Activated T-cell treated with anti-CD3 and anti-CD28 coated beads, Interleukin-2, amount 50 U/mL, for 24 hours (primary cell): ENCODE data around the gene MCRIP2.

Experiments
- DNase-seq: peaks from one replicate; pipeline ENCODE4 v3.0.0-alpha.2; 2020
- H3K27ac Mint-ChIP-seq: 2 replicates; pipeline ENCODE4 v1.8.0; 2020; ENCODE audit warnings: mild to moderate bottlenecking, mixed read lengths
- H3K27me3 Mint-ChIP-seq: 2 replicates; pipeline ENCODE4 v1.8.0; 2020; ENCODE audit warnings: mixed read lengths
- H3K36me3 Mint-ChIP-seq: 2 replicates; pipeline ENCODE4 v1.8.0; 2020; ENCODE audit warnings: low read depth, mixed read lengths
- H3K4me1 Mint-ChIP-seq: 2 replicates; pipeline ENCODE4 v1.8.0; 2020; ENCODE audit warnings: low read depth, mixed read lengths
- H3K4me3 Mint-ChIP-seq: 2 replicates; pipeline ENCODE4 v1.8.0; 2020; ENCODE audit warnings: mild to moderate bottlenecking, moderate library complexity, mixed read lengths
- H3K9me3 Mint-ChIP-seq: 2 replicates; pipeline ENCODE4 v1.8.0; 2020; ENCODE audit warnings: mixed read lengths

MCRIP2 gene

DNA sequence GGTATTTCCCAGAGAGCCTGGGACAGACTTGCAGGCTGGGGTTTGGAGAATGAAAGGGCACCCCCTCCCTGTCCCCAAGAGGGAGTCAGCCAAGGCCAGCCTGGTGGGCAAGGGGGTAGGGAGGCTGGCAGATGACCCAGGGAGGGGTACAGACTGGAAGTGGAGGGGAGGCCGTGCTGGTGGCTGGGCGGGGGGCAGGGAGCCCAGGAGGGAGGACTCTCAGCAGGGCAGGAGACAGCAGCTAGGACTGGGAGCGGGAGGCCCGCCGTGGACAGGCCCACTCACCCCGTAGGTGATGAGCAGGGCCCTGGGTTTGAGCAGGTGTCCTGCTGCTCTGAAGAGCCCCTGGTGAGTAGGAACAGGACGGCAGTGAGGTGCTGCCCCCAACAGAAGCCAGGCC lies 6.6 kb upstream of the MCRIP2 start:
- Mint-ChIP-seq H3K27me3 (no peaks in the 10 kb centered on the region), H3K9me3 (no peaks in the 10 kb centered on the region), H3K4me3 (peak overlapping the region; percentile 86), H3K27ac (peak overlapping the region; percentile 81), H3K4me1 (peaks cover 15% of the 10 kb centered on the region), H3K36me3 (peaks cover 21% of the 10 kb centered on the region)
- DNase-seq = no peak

DNA sequence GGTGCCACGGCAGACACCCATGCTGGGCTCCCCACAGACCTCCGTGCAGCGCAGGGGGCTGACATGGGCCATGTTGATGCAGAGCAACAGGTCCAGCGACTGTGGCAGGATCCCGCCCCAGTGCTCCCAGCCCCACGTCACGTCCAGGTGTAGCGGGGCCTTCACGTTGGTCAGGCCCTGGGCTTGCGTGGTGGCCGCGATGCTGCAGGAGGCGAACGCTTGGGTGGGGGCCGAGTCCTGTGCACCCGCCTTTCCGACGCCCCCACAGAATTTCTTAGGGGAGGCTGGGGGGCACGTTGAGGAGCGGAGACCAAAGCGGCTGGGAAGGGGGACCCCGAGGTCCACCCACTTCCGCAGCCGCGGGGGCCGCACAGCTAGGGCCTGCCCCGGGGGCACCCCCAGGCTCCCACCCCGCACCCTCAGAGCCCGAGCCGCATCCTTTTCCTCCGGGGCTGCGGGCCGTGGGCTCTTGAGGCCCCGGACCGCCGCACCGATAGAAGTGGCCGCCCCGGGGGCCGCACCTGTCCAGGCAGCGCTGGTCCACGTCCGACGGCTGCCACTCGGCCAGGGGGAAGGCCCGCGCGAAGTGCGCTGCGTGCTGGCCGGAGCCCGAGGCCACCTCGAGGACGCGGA lies 5.9 kb upstream of the MCRIP2 start:
- peak overlapping the region; percentile 47 for H3K27ac Mint-ChIP-seq
- peak; percentile 60 for DNase-seq
- H3K9me3 Mint-ChIP-seq = no peaks in the 10 kb centered on the region
- no peaks in the 10 kb centered on the region for H3K27me3 Mint-ChIP-seq
- H3K4me3 Mint-ChIP-seq = peak overlapping the region; percentile 86
- peaks cover 21% of the 10 kb centered on the region for H3K36me3 Mint-ChIP-seq
- peaks cover 17% of the 10 kb centered on the region for H3K4me1 Mint-ChIP-seq

DNA sequence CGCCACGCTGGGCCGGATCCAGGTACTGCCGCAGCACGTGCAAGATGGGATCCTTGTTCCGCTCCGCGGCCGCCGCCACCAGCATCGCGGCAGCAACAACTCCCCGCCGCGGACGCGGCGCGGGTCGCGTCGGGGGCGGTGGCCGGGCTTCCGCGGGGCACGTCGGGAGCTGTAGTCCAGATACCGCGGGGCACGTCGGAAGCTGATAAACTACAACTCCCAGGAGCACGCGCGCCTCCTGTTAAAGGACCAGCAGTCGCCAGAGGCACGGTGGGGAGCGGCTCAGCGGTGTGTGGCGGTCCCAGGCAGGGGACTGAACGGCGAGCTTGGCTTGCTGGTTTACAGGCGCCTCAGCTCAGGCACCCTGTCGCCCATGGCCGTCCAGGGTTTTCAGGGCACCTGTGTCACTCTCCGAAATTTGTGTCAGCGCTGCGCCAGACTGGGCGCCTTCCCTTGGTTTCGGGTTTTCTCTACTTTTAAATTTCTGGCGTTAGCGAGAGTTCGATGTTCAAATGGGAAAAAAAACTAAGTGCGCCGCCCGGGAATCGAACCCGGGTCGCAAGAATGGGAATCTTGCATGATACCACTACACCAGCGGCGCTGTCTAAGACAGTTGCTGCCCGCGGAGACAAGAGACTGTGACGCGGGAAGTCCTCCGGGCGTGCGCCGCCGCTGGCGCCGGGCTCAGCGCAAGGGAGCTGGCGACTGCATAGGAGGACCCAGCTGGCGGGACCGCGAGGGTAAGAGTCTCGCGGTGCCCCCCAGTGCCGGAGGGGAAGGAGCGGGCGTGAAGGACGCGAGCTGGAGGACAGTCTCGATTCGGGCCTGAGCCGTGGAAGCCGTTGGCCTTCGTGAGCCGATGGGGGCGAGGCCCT lies 5.2 kb upstream of the MCRIP2 start, which contains the start of gene METTL26:
Gene METTL26 (minus strand): TSS at position 100 of the 875 bp plus-strand sequence. CDS start 15 bp downstream, at position 85.
- peak; percentile 99 for DNase-seq
- Mint-ChIP-seq H3K4me1 (peaks cover 17% of the 10 kb centered on the region), H3K9me3 (no peaks in the 10 kb centered on the region), H3K36me3 (peaks cover 21% of the 10 kb centered on the region), H3K27ac (peak within 1 kb of the TSS; percentile 98), H3K4me3 (peak within 1 kb of the TSS; percentile 86), H3K27me3 (no peaks in the 10 kb centered on the region)

DNA sequence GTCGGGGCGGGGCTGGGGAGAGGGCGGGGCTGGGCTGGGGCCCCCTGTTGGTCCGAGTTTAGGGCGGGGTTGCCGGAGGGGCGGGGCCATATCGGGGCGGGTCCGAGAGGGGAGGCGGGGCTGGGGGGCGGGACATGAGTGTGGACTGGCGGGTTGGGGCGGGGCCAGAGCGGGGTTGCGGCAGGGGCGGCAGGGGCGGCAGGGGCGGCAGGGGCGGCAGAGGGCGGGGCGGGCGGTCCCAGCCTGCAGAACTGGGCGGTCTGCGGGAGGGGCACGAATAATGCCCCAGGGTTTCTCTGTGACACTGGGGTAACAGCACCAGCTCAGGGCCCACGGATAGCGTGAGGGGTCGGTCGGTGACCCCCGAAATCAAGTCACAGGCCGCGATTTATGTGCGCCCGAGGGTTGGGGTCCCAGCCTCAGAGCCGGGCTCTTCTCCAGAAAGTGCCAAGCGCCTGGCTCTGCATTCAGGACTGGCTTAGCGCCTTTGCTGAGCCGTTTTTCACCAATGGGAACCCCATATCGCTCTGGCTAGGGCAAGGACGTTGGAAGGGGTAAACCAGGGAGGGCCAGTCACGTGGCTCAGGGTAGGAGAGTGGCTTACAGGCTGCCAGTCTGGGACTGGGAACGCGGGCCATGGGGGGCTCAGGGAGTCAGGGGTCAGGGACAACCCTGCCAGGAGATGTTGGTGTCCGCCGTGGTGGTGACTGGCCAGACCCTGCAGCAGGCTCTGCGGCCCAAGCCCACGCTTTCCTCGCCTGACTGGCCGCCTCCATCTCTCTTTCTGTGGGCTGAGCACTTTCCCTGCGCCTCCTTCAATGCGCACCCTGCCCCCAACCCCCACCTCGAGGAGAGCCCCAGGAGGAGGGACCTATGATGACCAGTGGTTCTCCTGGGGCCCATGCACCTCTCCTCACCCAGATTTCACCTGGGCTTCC lies 4.3 kb upstream of the MCRIP2 start:
- Mint-ChIP-seq H3K4me1 (peaks cover 17% of the 10 kb centered on the region), H3K9me3 (no peaks in the 10 kb centered on the region), H3K27me3 (no peaks in the 10 kb centered on the region), H3K27ac (peak overlapping the region; percentile 98), H3K4me3 (peak overlapping the region; percentile 86), H3K36me3 (peaks cover 21% of the 10 kb centered on the region)
- no peak for DNase-seq

DNA sequence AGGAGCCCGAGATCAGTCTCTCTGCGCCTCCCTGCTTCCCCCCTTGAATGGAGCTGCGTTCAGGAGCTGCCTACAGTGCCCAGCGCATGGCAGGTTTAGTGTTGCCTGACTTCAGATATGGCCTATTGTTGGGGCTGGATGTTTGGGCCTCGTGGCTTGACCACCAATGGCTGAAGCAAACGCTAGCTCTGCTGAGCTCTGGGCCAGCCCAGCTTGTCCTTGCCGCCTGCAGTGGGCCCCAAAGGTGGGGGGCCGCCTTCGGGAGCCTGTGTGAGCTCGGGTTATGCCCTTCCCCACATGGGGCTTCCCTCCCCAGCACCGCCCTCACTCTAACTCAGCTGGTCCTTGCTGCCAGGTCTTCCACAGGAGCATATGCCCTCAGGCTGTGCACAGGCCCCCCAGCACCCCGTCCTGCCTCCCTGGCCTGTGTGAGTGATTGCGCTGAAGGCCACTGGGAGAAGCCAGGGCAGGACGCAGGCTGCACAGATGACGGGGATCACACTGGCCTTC lies 3.5 kb upstream of the MCRIP2 start:
- Mint-ChIP-seq H3K27me3 (no peaks in the 10 kb centered on the region), H3K27ac (no peak overlapping the region), H3K36me3 (peaks cover 24% of the 10 kb centered on the region)

DNA sequence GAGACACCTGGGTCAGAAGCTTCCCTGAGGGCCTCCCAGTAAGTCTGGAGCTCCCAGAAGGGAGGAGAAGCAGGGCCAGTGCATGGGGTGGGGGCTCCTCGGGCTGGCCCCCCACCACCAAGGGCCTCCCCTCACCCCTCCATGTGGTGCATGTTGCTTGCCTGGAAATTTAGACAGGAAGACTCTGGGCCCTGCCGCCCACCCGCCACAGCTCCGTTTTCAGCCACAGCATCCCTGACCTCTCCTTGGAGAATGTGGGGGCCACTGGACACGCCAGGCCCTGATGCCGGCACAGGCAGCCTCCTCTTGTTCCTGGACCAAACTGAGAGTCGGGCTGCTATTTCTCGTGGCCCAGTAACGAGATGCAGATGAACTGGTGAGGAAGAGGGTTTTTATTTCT lies 2.8 kb upstream of the MCRIP2 start:
- H3K4me3 Mint-ChIP-seq = no peak overlapping the region
- no peak for DNase-seq
- H3K27ac Mint-ChIP-seq = no peak overlapping the region

More for the DNA sequence above, 3.5 kb upstream of the MCRIP2 start:
- H3K4me3 Mint-ChIP-seq = no peak overlapping the region
- no peak for DNase-seq
- peaks cover 21% of the 10 kb centered on the region for H3K4me1 Mint-ChIP-seq
- no peaks in the 10 kb centered on the region for H3K9me3 Mint-ChIP-seq

DNA sequence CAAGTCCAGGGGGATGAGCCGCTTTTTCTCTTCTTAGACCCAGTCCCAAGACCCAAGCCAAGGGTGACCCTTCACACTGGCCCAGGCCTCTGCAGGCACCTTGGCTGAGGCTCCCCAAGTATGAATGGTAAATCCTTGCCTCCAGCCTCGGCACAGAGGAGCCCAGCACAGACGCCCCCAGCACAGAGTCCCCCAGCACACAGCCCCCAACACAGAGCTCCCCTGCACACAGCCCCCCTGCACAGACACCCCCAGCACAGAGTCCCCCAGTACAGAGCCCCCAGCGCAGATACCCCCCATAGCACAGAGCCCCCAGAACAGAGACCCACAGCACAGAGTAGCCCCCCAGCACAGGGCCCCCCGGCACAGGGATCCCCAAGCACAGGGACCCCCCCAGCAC lies 1.0 kb upstream of the MCRIP2 start:
- Mint-ChIP-seq H3K4me3 (no peak overlapping the region), H3K36me3 (peaks cover 24% of the 10 kb centered on the region), H3K4me1 (peaks cover 28% of the 10 kb centered on the region), H3K9me3 (no peaks in the 10 kb centered on the region), H3K27me3 (no peaks in the 10 kb centered on the region), H3K27ac (no peak overlapping the region)
- DNase-seq = no peak

More for the DNA sequence above, 2.8 kb upstream of the MCRIP2 start:
- H3K9me3 Mint-ChIP-seq = no peaks in the 10 kb centered on the region
- H3K4me1 Mint-ChIP-seq = peaks cover 25% of the 10 kb centered on the region
- H3K27me3 Mint-ChIP-seq = no peaks in the 10 kb centered on the region
- H3K36me3 Mint-ChIP-seq = peaks cover 24% of the 10 kb centered on the region

DNA sequence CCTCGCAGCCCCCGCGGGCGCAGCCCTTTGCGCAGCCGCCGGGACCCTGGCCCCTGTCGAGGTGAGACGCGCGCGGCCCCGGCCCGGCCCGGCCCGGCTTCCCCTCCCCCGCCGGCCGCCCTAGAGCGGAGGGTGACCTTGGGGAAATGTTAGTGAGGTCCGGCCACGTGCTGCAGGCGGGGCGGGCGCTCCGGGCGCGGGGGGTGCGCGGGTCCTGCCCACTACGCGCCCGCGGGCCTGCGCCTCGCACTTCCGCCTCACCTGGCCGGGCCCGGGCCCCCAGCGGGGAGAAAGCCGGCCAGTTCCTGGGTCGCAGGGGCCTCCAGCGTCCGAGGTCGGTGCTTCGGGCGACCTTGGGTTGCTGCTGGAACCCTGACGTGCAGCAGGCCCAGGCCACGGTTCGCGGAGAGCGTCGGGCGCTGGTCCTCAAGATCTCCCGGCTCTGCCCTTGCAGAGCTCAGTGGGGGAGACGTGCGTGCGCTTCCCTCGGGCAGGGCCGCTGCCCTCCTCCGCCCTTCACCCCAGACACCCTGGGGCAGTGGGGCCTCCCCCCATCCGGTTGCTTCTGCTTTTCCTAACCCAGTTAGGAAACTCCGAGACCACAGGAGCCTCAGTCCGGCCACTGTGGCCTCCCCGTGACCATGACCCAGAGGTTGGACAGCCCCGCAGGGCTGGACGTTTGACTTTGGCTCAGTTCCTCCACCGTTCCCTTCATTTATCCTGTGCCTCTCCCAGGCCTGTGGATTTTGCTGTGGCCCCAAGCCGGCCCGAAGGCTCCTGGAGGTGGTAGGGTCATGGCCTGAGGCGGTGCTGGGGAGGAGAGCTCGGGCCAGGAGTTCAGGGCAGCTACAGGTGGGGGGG lies 791 bp downstream of the MCRIP2 start:
- H3K27ac Mint-ChIP-seq = peak overlapping the region; percentile 71
- peaks cover 31% of the 10 kb centered on the region for H3K36me3 Mint-ChIP-seq
- peaks cover 25% of the 10 kb centered on the region for H3K4me1 Mint-ChIP-seq
- no peaks in the 10 kb centered on the region for H3K9me3 Mint-ChIP-seq
- peak; percentile 68 for DNase-seq
- peak overlapping the region; percentile 83 for H3K4me3 Mint-ChIP-seq
- H3K27me3 Mint-ChIP-seq = no peaks in the 10 kb centered on the region

DNA sequence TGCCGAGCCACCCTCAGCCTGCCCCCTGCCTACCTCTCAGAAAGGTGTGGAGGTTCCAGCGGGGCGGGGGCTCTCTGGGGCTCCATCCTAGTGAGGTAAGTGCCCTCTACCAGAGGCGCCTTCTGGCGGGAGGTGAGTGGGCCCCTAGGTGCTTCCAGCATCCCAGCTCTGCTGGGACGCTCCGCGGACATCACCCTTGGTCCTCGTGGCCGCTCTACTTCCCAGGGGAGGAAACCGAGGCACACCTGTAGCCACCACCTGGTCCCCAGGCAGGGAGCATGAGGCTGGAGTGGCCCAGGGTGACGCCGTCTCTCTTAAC lies 1.4 kb downstream of the MCRIP2 start:
- peaks cover 34% of the 10 kb centered on the region for H3K36me3 Mint-ChIP-seq
- no peak for DNase-seq
- H3K27me3 Mint-ChIP-seq = no peaks in the 10 kb centered on the region
- peaks cover 25% of the 10 kb centered on the region for H3K4me1 Mint-ChIP-seq
- H3K27ac Mint-ChIP-seq = peak overlapping the region; percentile 71
- H3K9me3 Mint-ChIP-seq = no peaks in the 10 kb centered on the region
- H3K4me3 Mint-ChIP-seq = peak overlapping the region; percentile 83

DNA sequence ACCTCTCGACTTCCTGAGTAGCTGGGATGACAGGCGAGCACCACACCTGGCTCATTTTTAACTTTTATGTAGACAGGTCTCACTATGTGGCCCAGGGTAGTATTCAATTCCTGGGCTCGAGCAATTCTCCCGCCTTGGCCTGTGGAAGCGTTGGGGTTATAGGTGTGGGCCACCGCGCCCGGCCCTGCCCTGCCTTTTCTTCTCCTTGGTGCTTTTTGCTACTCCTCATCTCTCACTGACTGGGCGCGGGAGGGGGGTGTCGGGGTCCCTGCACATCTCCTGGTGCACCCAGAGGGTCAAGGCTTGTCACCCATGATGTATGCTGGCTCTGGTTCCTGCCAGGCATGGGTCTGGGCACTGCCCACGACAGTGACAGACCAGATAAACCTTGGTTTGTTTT lies 2.9 kb downstream of the MCRIP2 start:
- Mint-ChIP-seq H3K4me3 (peak overlapping the region; percentile 83), H3K9me3 (no peaks in the 10 kb centered on the region), H3K27ac (peak overlapping the region; percentile 59)

DNA sequence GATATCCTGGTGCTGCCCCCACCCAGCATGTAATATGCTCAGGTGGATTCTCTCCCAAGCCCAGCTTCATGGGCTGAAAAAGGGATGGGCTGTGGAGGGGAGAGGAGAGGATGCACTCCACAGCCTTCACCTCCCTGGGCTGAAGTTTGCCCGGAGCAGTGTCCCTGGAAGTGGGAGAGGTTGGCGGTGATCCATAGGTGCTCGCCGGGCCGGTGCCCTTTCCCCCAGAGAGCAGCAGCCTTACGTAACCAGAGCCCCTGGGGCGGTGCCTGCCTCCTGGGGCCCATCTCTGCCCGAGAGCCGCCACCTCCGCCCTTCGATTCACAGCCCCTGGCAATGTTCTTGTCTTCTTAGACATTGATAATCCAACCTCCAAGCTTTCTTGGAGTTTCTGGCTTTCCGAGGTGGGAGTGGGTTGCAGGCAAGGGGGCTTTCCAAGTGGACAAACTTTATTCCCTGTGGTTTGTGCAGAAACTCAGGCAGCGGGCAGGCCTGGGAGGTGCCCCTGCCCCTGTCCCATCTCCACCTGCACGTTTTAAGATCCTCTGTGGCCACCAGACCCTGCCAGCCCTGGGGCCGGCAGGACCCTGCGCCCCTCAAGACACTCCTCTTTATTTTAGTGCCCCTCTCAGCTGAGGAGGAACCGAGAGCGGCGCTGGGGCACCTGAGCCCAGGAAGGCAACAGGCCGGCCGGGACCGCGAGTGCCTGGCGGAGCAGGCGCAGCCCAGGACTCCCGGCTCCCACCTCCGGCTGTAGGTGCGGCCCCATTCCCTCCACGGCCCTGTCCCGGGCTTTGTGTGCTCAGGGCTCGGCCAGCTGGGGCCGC lies 4.4 kb downstream of the MCRIP2 start:
- Mint-ChIP-seq H3K4me3 (no peak overlapping the region), H3K27me3 (no peaks in the 10 kb centered on the region), H3K9me3 (no peaks in the 10 kb centered on the region), H3K36me3 (peaks cover 47% of the 10 kb centered on the region), H3K4me1 (peaks cover 36% of the 10 kb centered on the region), H3K27ac (peak overlapping the region; percentile 31)
- DNase-seq = no peak

More for the DNA sequence above, 2.9 kb downstream of the MCRIP2 start:
- Mint-ChIP-seq H3K4me1 (peaks cover 29% of the 10 kb centered on the region), H3K36me3 (peaks cover 41% of the 10 kb centered on the region), H3K27me3 (no peaks in the 10 kb centered on the region)
- no peak for DNase-seq

DNA sequence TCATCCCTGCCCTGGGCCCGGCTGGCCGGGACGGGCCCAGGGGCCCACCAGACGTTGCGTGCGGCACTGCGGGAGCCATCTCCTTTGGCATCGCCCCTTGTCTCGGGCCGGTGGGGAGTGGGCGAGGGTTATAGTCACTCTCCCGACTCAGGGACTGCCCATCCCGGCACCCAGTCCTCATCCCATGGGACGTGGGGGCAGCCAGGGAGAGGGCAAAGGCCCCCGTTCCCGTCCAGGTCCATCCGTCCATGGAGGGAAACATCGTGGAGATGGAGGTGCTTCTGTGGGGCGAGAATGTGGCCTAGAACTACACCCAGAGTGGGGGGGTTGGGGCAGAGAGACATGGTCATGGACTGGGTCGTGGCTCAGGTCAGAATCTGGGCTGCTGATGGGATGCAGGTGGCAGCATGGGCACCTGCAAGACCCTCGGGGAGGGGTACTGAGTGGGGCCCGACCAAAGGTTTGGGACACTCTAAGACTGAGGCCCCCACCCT lies 5.1 kb downstream of the MCRIP2 start:
- Mint-ChIP-seq H3K9me3 (no peaks in the 10 kb centered on the region), H3K27me3 (no peaks in the 10 kb centered on the region), H3K4me1 (peaks cover 36% of the 10 kb centered on the region), H3K27ac (peak overlapping the region; percentile 55), H3K4me3 (peak overlapping the region; percentile 20), H3K36me3 (peaks cover 49% of the 10 kb centered on the region)
- no peak for DNase-seq
